SK-N-MC (cell line): ENCODE data around the gene SLC11A1.

Experiments
- DNase-seq: peaks from one replicate; pipeline ENCODE4 v3.0.0-alpha.2; 2011; ENCODE audit warnings: low read depth, low spot score
- H3K27ac ChIP-seq: fragments of 200-600 bp; sonication (generic); 2 replicates; pipeline ENCODE4 v1.5.1; 2016; ENCODE audit warnings: mixed run types
- H3K36me3 ChIP-seq: fragments of 200-600 bp; sonication (generic); 2 replicates; pipeline ENCODE4 v1.6.1; 2017; ENCODE audit warnings: antibody characterized with exemption, low read length, mixed read lengths; ENCODE audit not compliant: insufficient read depth
- H3K4me3 ChIP-seq: fragments of 200-600 bp; sonication (generic); 2 replicates; pipeline ENCODE4 v1.5.1; 2016
- H3K9ac ChIP-seq: fragments of 200-600 bp; sonication (generic); 2 replicates; pipeline ENCODE4 v1.8.0; 2017; ENCODE audit warnings: mixed run types, mixed read lengths; ENCODE audit not compliant: insufficient read length
- H3K9me3 ChIP-seq: fragments of 200-600 bp; sonication (generic); 2 replicates; pipeline ENCODE4 v1.6.1; 2017; ENCODE audit warnings: low read depth, mild to moderate bottlenecking, antibody characterized with exemption, low read length, moderate library complexity, mixed read lengths
- EZH2 ChIP-seq: fragments of 200-600 bp; sonication (generic); IDR thresholded peaks from one replicate; pipeline ENCODE4 v1.6.1; 2017; ENCODE audit warnings: antibody characterized with exemption
- FOXP2 ChIP-seq: optimal IDR thresholded peaks from 2 replicates; pipeline ENCODE3; 2011; ENCODE audit warnings: mild to moderate bottlenecking, moderate library complexity; ENCODE audit not compliant: insufficient read depth; ENCODE audit errors: extremely low read length, control extremely low read depth
- POLR2AphosphoS5 ChIP-seq: IDR thresholded peaks from 2 replicates; pipeline ENCODE4 v1.6.1; 2012; ENCODE audit warnings: mild to moderate bottlenecking, low read depth, low read length, borderline replicate concordance

Gene SLC11A1

DNA sequence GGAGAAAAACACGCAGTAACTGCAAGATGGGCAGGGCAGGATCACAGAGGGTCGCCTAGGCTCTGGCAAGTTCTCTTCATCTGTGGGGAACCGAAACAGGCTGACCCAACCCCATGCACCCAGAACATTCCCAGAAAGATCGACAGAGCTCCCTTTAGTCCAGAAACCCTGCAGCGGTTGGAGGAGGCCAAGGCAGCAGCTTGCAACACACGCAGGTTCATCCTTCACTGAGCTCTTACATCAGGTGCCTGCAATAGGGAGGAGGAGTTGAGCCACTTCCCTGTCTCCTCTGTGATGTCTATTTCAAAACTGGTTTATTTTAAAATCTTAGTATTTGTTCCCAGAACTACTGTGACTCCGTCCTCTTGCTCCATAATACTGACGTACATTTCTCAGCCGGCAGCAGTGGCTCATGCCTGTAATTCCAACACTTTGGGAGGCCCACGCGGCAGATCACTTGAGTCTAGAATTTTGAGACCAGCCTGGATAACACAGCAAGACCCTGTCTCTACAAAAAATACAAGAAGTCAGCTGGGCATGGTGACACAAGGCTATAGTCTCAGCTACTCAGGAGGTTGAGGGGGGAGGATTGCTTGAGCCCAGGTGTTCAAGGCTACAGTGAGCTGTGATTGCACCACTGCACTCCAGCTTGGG lies 11.5 kb upstream of the SLC11A1 start:
- Histone ChIP-seq H3K9me3 (no peaks in the 10 kb centered on the region), H3K36me3 (no peaks in the 10 kb centered on the region), H3K9ac (no peak overlapping the region), H3K4me3 (no peak overlapping the region), H3K27ac (no peak overlapping the region)
- TF ChIP-seq EZH2 (no peak), FOXP2 (no peak), POLR2AphosphoS5 (no peak)
- no peak for DNase-seq

DNA sequence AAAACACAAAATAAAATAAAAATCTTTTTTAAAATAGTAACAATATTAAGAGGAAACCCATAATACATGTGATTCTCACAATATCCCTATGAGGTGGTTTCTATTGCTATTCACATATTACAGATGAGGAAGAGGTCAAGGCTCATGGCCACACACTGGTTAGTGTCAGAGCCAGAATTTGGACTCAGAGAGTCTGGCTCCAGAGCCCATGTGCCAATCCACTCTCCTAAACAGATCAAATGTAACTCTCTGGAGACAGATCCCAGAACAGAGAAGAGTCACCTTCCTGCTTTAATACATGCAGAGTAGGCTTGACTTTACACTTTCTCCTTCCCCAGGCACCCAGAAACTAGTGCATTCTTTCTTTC lies 10.1 kb upstream of the SLC11A1 start:
- Histone ChIP-seq H3K27ac (no peak overlapping the region), H3K36me3 (no peaks in the 10 kb centered on the region), H3K9ac (no peak overlapping the region), H3K9me3 (no peaks in the 10 kb centered on the region), H3K4me3 (no peak overlapping the region)
- no peak for TF ChIP-seq FOXP2
- no peak for TF ChIP-seq POLR2AphosphoS5
- no peak for TF ChIP-seq EZH2
- no peak for DNase-seq

DNA sequence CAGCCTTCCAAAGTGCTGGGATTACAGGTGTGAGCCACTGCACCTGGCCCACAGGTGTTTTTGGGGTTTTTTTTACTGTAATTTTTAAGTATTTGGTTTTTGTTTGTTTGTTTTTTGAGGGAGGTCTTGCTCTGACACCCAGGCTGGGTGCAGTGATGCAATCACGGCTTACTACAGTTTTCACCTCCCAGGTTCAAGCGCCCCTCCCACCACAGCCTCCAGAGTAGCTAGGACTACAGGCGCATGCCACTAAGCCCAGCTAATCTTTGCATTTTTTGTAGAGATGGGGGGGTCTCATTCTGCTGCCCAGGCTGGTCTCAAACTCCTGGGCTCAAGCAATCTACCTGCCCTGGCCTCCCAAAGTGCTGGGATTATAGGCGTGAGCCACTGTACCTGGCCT lies 7.3 kb upstream of the SLC11A1 start:
- TF ChIP-seq FOXP2 (no peak), POLR2AphosphoS5 (no peak), EZH2 (no peak)
- no peak for DNase-seq
- Histone ChIP-seq H3K27ac (no peak overlapping the region), H3K36me3 (no peaks in the 10 kb centered on the region), H3K4me3 (no peak overlapping the region), H3K9me3 (no peaks in the 10 kb centered on the region), H3K9ac (no peak overlapping the region)

DNA sequence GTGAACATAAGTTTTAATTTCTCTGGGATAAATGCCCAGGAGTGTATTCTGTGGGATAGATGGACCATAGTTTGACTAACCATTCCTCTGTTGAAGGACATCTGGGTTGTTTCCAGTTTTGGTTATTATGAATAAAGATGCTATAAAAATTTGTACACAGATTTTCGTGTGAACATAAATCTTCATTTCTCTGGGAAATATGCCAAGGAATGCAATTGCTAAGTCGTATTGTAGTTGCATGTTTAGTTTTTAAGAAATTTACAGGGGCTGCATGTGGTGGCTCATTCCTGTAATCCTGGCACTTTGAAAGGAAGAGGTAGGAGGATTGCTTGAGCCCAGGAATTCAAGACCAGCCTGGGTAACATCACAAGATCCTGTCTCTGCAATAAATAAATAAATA lies 6.9 kb upstream of the SLC11A1 start:
- peak overlapping the region; percentile 71; the same call in 1 of the 2 replicates for H3K27ac ChIP-seq
- no peaks in the 10 kb centered on the region for H3K9me3 ChIP-seq
- TF ChIP-seq POLR2AphosphoS5 = no peak
- DNase-seq = no peak
- no peaks in the 10 kb centered on the region for H3K36me3 ChIP-seq
- H3K9ac ChIP-seq = no peak overlapping the region
- no peak overlapping the region for H3K4me3 ChIP-seq

DNA sequence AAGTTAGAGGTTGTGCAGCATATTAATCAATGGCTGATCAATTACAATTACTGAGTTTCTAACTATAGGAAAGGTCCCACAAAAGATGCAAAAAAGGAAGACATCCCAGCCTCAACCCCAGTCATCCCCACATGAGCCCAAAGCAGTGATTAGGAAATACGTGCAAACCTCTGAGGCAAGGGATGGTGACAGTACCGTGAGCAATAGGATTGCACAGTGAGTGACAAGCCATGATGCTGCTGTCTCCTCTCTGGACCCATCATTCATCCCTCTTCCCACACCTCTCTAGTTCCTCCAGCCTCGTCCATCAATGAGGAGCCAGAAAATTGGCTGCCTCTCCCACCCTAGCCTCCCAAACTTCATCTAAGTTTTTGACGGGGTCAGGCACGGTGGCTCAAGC lies 4.0 kb upstream of the SLC11A1 start:
- Histone ChIP-seq H3K9me3 (no peaks in the 10 kb centered on the region), H3K4me3 (no peak overlapping the region), H3K27ac (no peak overlapping the region), H3K36me3 (no peaks in the 10 kb centered on the region), H3K9ac (no peak overlapping the region)
- TF ChIP-seq EZH2 (no peak), FOXP2 (no peak), POLR2AphosphoS5 (no peak)
- no peak for DNase-seq

DNA sequence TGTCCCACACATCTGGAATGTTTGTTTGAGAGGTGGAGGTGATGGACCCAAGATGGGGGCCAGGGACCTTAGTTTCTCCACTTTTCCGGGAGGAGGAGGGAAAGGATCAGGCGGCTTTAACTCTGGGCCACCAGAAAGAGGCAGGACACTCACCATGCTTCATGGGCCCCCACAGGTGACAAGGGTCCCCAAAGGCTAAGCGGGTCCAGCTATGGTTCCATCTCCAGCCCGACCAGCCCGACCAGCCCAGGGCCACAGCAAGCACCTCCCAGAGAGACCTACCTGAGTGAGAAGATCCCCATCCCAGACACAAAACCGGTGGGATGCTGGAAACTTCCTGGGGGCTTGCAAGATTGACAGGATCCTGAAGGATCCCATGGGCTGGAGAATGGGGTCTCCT lies 712 bp downstream of the SLC11A1 start:
- Histone ChIP-seq H3K27ac (no peak overlapping the region), H3K9me3 (no peaks in the 10 kb centered on the region), H3K9ac (no peak overlapping the region), H3K4me3 (no peak overlapping the region), H3K36me3 (no peaks in the 10 kb centered on the region)
- no peak for DNase-seq
- TF ChIP-seq POLR2AphosphoS5 (no peak), EZH2 (no peak), FOXP2 (no peak)

DNA sequence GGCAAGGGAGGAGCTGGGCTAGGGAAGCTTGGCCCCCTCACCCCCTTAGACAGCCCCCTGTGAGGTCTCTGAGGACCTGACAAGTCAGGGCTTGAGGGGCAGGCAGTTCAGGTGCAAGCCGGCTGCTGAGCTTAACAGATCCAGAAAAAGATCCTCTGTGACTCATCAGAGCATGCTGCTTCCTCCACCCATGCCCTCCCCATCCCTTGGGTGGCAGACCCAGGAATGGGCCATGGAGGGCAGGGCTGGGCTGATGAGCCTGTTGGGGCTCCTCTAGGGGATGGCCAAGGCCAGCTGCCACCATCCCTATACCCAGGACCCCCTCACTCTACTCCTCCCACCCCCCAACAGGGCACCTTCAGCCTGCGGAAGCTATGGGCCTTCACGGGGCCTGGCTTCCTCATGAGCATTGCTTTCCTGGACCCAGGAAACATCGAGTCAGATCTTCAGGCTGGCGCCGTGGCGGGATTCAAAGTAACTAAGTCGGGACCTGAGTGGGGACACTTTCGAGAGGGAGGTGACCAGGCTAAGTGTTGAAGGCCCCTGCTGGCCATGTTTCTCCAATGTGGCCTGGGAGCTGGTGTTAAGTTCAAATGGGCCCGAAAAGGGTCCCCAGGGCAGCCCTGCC lies 1.9 kb downstream of the SLC11A1 start:
- DNase-seq = no peak
- Histone ChIP-seq H3K36me3 (no peaks in the 10 kb centered on the region), H3K27ac (no peak overlapping the region), H3K4me3 (no peak overlapping the region), H3K9ac (no peak overlapping the region), H3K9me3 (no peaks in the 10 kb centered on the region)
- TF ChIP-seq EZH2 (no peak), FOXP2 (no peak), POLR2AphosphoS5 (no peak)

DNA sequence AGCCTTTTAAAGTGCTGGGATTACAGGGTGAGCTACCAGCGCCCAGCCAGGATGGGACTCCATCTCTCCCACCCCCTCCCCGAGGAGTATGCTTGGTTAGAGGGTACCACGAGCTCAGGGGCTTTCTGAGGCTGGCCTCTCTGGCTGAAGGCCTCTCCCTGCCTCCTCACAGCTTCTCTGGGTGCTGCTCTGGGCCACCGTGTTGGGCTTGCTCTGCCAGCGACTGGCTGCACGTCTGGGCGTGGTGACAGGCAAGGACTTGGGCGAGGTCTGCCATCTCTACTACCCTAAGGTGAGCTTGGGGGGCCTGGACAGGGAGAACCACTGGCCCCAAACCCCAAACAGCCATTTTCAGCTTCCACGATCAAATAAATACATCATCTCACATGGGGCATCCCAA lies 2.9 kb downstream of the SLC11A1 start:
- TF ChIP-seq FOXP2 (no peak), EZH2 (no peak), POLR2AphosphoS5 (no peak)
- H3K27ac ChIP-seq = no peak overlapping the region
- H3K9me3 ChIP-seq = no peaks in the 10 kb centered on the region

DNA sequence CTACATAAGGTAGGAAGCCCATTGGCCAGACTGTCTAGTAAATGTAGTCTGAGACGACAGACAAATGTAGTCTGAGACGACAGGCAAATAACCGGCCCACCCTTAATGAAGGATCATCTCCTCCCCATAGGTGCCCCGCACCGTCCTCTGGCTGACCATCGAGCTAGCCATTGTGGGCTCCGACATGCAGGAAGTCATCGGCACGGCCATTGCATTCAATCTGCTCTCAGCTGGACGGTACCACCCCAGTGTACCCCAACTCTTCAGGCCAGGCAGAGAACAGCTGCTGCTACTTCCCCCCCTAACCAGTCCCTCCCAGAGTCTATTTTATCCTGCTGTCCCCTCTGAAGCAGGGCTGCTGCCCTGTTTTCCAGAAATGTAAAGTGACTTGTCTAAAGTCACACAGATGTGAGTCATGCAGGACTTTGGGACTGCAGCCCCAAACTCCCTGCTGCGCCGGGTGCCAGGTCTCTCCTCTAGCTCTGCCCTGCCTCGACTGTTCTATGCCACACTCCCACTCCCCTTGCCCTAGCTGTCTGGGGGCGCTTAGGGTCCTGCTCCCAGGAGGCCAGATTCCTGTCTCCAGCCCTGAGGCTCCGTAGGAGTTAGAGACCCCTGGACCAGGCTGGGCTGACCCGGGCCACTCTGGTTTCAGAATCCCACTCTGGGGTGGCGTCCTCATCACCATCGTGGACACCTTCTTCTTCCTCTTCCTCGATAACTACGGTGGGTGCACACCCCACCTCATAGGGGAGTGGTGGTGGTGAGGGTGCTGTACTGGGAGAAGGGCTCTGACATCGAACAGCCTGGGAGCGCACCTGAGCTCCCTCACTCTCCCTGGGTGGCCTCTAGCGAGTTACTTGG lies 4.7 kb downstream of the SLC11A1 start:
- Histone ChIP-seq H3K27ac (no peak overlapping the region), H3K9ac (no peak overlapping the region), H3K4me3 (no peak overlapping the region), H3K9me3 (no peaks in the 10 kb centered on the region), H3K36me3 (no peaks in the 10 kb centered on the region)
- TF ChIP-seq POLR2AphosphoS5 (no peak), FOXP2 (no peak), EZH2 (no peak)
- DNase-seq = no peak

More for the DNA sequence above, 2.9 kb downstream of the SLC11A1 start:
- H3K4me3 ChIP-seq = no peak overlapping the region
- DNase-seq = no peak
- no peak overlapping the region for H3K9ac ChIP-seq
- no peaks in the 10 kb centered on the region for H3K36me3 ChIP-seq
